Osteocyte (in vitro differentiated cells): ENCODE measurements around the gene APOBEC4. TPM values are rescaled to one million over a fixed set of nuclear protein-coding genes. Genes with fewer than 3 reads are reported as not detected.

Experiments used
- DNase-seq: peaks from one replicate; pipeline ENCODE4 v3.0.0; 2021; ENCODE audit warnings: mixed read lengths; ENCODE audit not compliant: unreplicated experiment; ENCODE audit errors: extremely low spot score
- H3K27ac Mint-ChIP-seq: one replicate; pipeline ENCODE4 v1.8.0; 2021; ENCODE audit warnings: mild to moderate bottlenecking, mixed read lengths; ENCODE audit not compliant: unreplicated experiment
- H3K27me3 Mint-ChIP-seq: one replicate; pipeline ENCODE4 v1.8.0; 2021; ENCODE audit warnings: mixed read lengths; ENCODE audit not compliant: unreplicated experiment
- H3K36me3 Mint-ChIP-seq: one replicate; pipeline ENCODE4 v1.8.0; 2021; ENCODE audit warnings: mixed read lengths; ENCODE audit not compliant: unreplicated experiment
- H3K4me1 Mint-ChIP-seq: one replicate; pipeline ENCODE4 v1.8.0; 2021; ENCODE audit warnings: mixed read lengths; ENCODE audit not compliant: unreplicated experiment
- H3K4me3 Mint-ChIP-seq: one replicate; pipeline ENCODE4 v1.8.0; 2021; ENCODE audit warnings: mild to moderate bottlenecking, moderate library complexity, mixed read lengths; ENCODE audit not compliant: unreplicated experiment
- H3K9me3 Mint-ChIP-seq: one replicate; pipeline ENCODE4 v1.8.0; 2021; ENCODE audit warnings: mixed read lengths; ENCODE audit not compliant: unreplicated experiment
- total RNA-seq: library from RNA; stranded (reverse); gene quantifications from 2 replicates; pipeline ENCODE4 v1.2.1, GENCODE V29; 2021
- TF ChIP-seq, protein P1 (sequence below): fragments of 200-600 bp; sonication (generic); IDR thresholded peaks from 2 replicates; pipeline ENCODE4 v1.5.0; 2021; ENCODE audit warnings: antibody characterized with exemption, mild to moderate bottlenecking, moderate library complexity

The APOBEC4 gene
- total RNA-seq, 1 donor from 2014 or later: not detected

GRCh38 chr1:183697814-183698590 is 44.9 kb upstream of the APOBEC4 start:
- Mint-ChIP-seq H3K9me3 (no peaks in the 10 kb centered on the region), H3K4me3 (no peak overlapping the region), H3K4me1 (peaks cover 8% of the 10 kb centered on the region), H3K27me3 (no peaks in the 10 kb centered on the region), H3K27ac (no peak overlapping the region), H3K36me3 (no peaks in the 10 kb centered on the region)
- TF ChIP-seq, protein P1, sequence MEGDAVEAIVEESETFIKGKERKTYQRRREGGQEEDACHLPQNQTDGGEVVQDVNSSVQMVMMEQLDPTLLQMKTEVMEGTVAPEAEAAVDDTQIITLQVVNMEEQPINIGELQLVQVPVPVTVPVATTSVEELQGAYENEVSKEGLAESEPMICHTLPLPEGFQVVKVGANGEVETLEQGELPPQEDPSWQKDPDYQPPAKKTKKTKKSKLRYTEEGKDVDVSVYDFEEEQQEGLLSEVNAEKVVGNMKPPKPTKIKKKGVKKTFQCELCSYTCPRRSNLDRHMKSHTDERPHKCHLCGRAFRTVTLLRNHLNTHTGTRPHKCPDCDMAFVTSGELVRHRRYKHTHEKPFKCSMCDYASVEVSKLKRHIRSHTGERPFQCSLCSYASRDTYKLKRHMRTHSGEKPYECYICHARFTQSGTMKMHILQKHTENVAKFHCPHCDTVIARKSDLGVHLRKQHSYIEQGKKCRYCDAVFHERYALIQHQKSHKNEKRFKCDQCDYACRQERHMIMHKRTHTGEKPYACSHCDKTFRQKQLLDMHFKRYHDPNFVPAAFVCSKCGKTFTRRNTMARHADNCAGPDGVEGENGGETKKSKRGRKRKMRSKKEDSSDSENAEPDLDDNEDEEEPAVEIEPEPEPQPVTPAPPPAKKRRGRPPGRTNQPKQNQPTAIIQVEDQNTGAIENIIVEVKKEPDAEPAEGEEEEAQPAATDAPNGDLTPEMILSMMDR: no peak
- no peak for DNase-seq

- TF ChIP-seq, protein P1: no peak
- no peaks in the 10 kb centered on the region for H3K9me3 Mint-ChIP-seq
These were observed 43.9 kb upstream of the APOBEC4 start for GRCh38 chr1:183696981-183697380.

GRCh38 chr1:183694755-183695154 is 41.6 kb upstream of the APOBEC4 start:
- TF ChIP-seq, protein P1: no peak
- no peak for DNase-seq
- Mint-ChIP-seq H3K27ac (no peak overlapping the region), H3K4me3 (no peak overlapping the region), H3K4me1 (peaks cover 6% of the 10 kb centered on the region), H3K36me3 (no peaks in the 10 kb centered on the region), H3K9me3 (no peaks in the 10 kb centered on the region), H3K27me3 (no peaks in the 10 kb centered on the region)

More at GRCh38 chr1:183696981-183697380, 43.9 kb upstream of the APOBEC4 start:
- DNase-seq: no peak
- no peaks in the 10 kb centered on the region for H3K27me3 Mint-ChIP-seq
- H3K27ac Mint-ChIP-seq: no peak overlapping the region
- peaks cover 8% of the 10 kb centered on the region for H3K4me1 Mint-ChIP-seq
- no peak overlapping the region for H3K4me3 Mint-ChIP-seq
- no peaks in the 10 kb centered on the region for H3K36me3 Mint-ChIP-seq

DNA sequence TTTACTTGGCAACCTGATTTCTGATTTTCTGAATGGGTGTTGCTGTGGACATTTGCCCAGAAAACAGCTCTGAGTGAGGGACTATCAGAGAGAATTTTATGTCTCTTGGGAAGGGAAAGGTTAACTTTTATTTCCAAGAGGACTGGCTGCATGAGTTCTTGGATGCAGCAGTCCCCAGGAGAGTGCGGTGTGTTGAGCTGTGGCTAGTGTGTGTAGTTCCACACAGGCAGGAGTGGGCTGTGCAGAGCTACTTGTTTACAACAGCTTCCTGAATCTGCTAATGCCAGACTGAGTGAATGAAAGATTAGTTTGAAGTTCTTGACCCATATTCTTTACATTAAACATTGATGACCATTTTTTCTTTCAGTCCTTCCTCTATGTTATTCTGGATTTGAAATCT is 41.0 kb upstream of the APOBEC4 start:
- Mint-ChIP-seq H3K4me3 (no peak overlapping the region), H3K27me3 (no peaks in the 10 kb centered on the region), H3K27ac (no peak overlapping the region), H3K36me3 (no peaks in the 10 kb centered on the region), H3K9me3 (no peaks in the 10 kb centered on the region), H3K4me1 (peaks cover 3% of the 10 kb centered on the region)
- TF ChIP-seq, protein P1: no peak
- no peak for DNase-seq

DNA sequence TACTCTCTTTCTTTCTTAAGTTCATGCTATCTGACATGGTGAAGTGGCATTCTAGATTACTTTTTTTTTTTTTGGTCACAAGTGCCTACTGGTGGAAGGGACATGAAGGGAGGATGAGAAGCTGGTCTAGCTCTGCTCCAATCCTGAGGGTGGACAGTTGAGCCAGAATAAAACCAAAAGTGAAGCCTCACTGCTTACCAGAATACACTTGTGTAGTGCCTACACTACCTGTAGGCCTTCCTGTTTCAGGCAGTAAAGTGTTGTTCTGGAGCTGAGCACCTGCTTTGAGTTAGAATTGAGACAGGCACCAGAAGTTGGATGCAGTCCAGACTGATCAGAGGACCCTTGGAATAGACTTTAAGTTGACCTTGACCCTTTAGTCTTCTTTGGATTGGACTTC is 40.4 kb upstream of the APOBEC4 start:
- no peaks in the 10 kb centered on the region for H3K4me1 Mint-ChIP-seq
- no peak overlapping the region for H3K4me3 Mint-ChIP-seq
- no peak overlapping the region for H3K27ac Mint-ChIP-seq
- DNase-seq: no peak
- no peaks in the 10 kb centered on the region for H3K9me3 Mint-ChIP-seq
- no peaks in the 10 kb centered on the region for H3K36me3 Mint-ChIP-seq
- TF ChIP-seq, protein P1: no peak
- H3K27me3 Mint-ChIP-seq: no peaks in the 10 kb centered on the region
